NCI-H510A treated with DMSO at 0.1 percent for 48 hours (cell line): Measurements from ENCODE around the gene GRM8.

ENCODE experiments used
- DNase-seq: peaks from one replicate; lab custom pipeline; 2025; lab: John Stamatoyannopoulos, UW

Gene GRM8

GRCh38 chr7:126511046-126511445 is 741.7 kb downstream of the GRM8 start:
- no peak for DNase-seq

- DNase-seq: peak; percentile 53
Measured at GRCh38 chr7:126501617-126502016, 751.1 kb downstream of the GRM8 start.

GRCh38 chr7:126499481-126499880 is 753.3 kb downstream of the GRM8 start:
- DNase-seq: no peak

GRCh38 chr7:126495733-126496132 is 757.0 kb downstream of the GRM8 start:
- no peak for DNase-seq

- DNase-seq: no peak
Measured at GRCh38 chr7:126495001-126495400, 757.7 kb downstream of the GRM8 start.

GRCh38 chr7:126493801-126494200 is 758.9 kb downstream of the GRM8 start:
- DNase-seq: no peak

GRCh38 chr7:126489874-126490273 is 762.9 kb downstream of the GRM8 start:
- DNase-seq: no peak

GRCh38 chr7:126487728-126488442 is 764.9 kb downstream of the GRM8 start:
- DNase-seq: no peak

GRCh38 chr7:126486806-126487205 is 765.9 kb downstream of the GRM8 start:
- no peak for DNase-seq

- no peak for DNase-seq
Measured at GRCh38 chr7:126485791-126486190, 767.0 kb downstream of the GRM8 start.

- DNase-seq: peak; percentile 81
Measured at GRCh38 chr7:126483972-126484371, 768.8 kb downstream of the GRM8 start.

- no peak for DNase-seq
Measured at GRCh38 chr7:126472825-126473224, 779.9 kb downstream of the GRM8 start.

- DNase-seq: no peak
Measured at GRCh38 chr7:126462405-126462804, 790.3 kb downstream of the GRM8 start.

- no peak for DNase-seq
Measured at GRCh38 chr7:126460664-126461063, 792.1 kb downstream of the GRM8 start.

- DNase-seq: no peak
Measured at GRCh38 chr7:126453104-126453503, 799.6 kb downstream of the GRM8 start.

- DNase-seq: no peak
Measured at GRCh38 chr7:126450269-126450671, 802.5 kb downstream of the GRM8 start.

GRCh38 chr7:126449611-126450268 is 803.0 kb downstream of the GRM8 start:
- DNase-seq: no peak

GRCh38 chr7:126447984-126448383 is 804.8 kb downstream of the GRM8 start:
- DNase-seq: no peak

GRCh38 chr7:126445991-126446390 is 806.8 kb downstream of the GRM8 start:
- DNase-seq: no peak

GRCh38 chr7:126443951-126444350 is 808.8 kb downstream of the GRM8 start:
- DNase-seq: no peak

- no peak for DNase-seq
Measured at GRCh38 chr7:126442908-126443307, 809.8 kb downstream of the GRM8 start.

GRCh38 chr7:126441745-126442144 is 811.0 kb downstream of the GRM8 start:
- DNase-seq: no peak

- DNase-seq: no peak
Measured at GRCh38 chr7:126440542-126440941, 812.2 kb downstream of the GRM8 start.
